Breast epithelium (tissue), 4 donors: ENCODE measurements around the gene PGLYRP4. TPM values are rescaled to one million over a fixed set of nuclear protein-coding genes. Genes with fewer than 3 reads are reported as not detected.

Source experiments
- DNase-seq, 2 donors: peaks; one replicate each; pipeline ENCODE4 v3.0.0-alpha.2; 2019; ENCODE audit warnings: low spot score in 2 of 2
- H3K27ac ChIP-seq, 2 donors: fragments of 200-600 bp; sonication (generic) in 1 of 2; one replicate each; pipeline ENCODE4 v1.5.1; 2016 to 2019; ENCODE audit warnings: mild to moderate bottlenecking in 1 of 2
- H3K27me3 ChIP-seq, 2 donors: fragments of 200-600 bp; sonication (generic) in 1 of 2; one replicate each; pipeline versions ENCODE4 v1.5.1 to v1.6.0; 2017 to 2019; ENCODE audit warnings: control low read depth in 1 of 2, mild to moderate bottlenecking in 1 of 2
- H3K36me3 ChIP-seq: fragments of 200-600 bp; one replicate; pipeline ENCODE4 v1.5.1; 2019
- H3K4me1 ChIP-seq, 2 donors: fragments of 200-600 bp; sonication (generic); one replicate each; pipeline ENCODE4 v1.5.1; 2016 to 2019; ENCODE audit warnings: control low read depth in 1 of 2
- H3K4me3 ChIP-seq, 3 donors: fragments of 200-600 bp; sonication (generic); 1 replicate in 2 of 3; 2 replicates in 1 of 3; pipeline ENCODE4 v1.5.1; 2016 to 2019; ENCODE audit warnings: mild to moderate bottlenecking in 3 of 3, moderate library complexity in 2 of 3
- H3K9me3 ChIP-seq, 2 donors: fragments of 200-600 bp; sonication (generic) in 1 of 2; one replicate each; pipeline ENCODE4 v1.5.1; 2016 to 2019; ENCODE audit warnings: control low read depth in 1 of 2
- POLR2A ChIP-seq: fragments of 450-650 bp; IDR thresholded peaks from one replicate; pipeline ENCODE4 v1.6.1; 2016; ENCODE audit warnings: antibody characterized with exemption, mild to moderate bottlenecking, moderate library complexity
- POLR2AphosphoS5 ChIP-seq, 3 donors: sonication (generic); formaldehyde crosslinking; IDR thresholded peaks; one replicate each; pipeline ENCODE4 v1.6.1; 2017; ENCODE audit warnings: antibody characterized with exemption in 3 of 3
- intact Hi-C: fragments of 100-400 bp; cut with DNase I; formaldehyde crosslinking; loops from one replicate; pipeline ENCODE4 v1.15.1; 2023; ENCODE audit warnings: low total_unique reads
- total RNA-seq, 3 donors: library from RNA; depleted of rRNA; stranded (reverse); fragments of >200 nt; gene quantifications; one replicate each; pipeline ENCODE4 v1.1.0, GENCODE V29; 2016
- TF ChIP-seq, protein P1 (sequence below), 3 donors: fragments of 450-650 bp; IDR thresholded peaks; one replicate each; pipeline ENCODE4 v1.5.1; 2016 to 2017; ENCODE audit warnings: antibody characterized with exemption in 3 of 3, mild to moderate bottlenecking in 3 of 3, moderate library complexity in 3 of 3

PGLYRP4 gene
- total RNA-seq, 3 donors from 2014 or later: not detected

DNA sequence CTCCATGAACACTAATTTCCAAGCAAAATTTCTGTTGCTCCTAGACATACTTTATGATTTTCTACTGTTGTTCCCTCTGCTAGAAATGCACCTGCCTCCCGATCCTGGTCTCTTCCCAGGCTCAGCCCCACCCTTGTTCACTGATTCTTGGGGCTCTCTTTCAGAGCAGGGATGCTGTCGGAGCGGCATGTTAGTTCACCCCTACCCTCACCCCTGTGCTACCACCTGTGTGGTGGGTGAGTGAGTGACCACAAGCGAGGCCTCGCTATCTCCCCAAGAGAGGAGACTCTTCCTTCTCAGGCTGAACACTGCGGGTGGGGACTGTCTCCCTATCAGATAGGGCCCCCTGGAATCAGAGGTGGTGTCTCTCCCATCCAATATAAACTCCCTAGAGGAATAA, 47.1 kb upstream of the PGLYRP4 start:
- no peaks in the 10 kb centered on the region for H3K36me3 ChIP-seq

GRCh38 chr1:153395136-153395685, 46.6 kb upstream of the PGLYRP4 start:
- DNase-seq: peak in 1 of 2 donors; percentile 17
- TF ChIP-seq POLR2A (no peak), POLR2AphosphoS5 (IDR thresholded peaks at IDR 0.05) (no peak)
- TF ChIP-seq, protein P1, sequence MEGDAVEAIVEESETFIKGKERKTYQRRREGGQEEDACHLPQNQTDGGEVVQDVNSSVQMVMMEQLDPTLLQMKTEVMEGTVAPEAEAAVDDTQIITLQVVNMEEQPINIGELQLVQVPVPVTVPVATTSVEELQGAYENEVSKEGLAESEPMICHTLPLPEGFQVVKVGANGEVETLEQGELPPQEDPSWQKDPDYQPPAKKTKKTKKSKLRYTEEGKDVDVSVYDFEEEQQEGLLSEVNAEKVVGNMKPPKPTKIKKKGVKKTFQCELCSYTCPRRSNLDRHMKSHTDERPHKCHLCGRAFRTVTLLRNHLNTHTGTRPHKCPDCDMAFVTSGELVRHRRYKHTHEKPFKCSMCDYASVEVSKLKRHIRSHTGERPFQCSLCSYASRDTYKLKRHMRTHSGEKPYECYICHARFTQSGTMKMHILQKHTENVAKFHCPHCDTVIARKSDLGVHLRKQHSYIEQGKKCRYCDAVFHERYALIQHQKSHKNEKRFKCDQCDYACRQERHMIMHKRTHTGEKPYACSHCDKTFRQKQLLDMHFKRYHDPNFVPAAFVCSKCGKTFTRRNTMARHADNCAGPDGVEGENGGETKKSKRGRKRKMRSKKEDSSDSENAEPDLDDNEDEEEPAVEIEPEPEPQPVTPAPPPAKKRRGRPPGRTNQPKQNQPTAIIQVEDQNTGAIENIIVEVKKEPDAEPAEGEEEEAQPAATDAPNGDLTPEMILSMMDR (IDR thresholded peaks at IDR 0.05): no peak
- intact Hi-C loops: no loop called here
- Histone ChIP-seq H3K27ac (no peak overlapping the region), H3K36me3 (no peaks in the 10 kb centered on the region), H3K27me3 (peaks cover 0 to 12% of the 10 kb centered on the region in 2 donors), H3K4me1 (no peaks in the 10 kb centered on the region), H3K9me3 (no peaks in the 10 kb centered on the region), H3K4me3 (no peak overlapping the region)

More for the DNA sequence above, 47.1 kb upstream of the PGLYRP4 start:
- TF ChIP-seq POLR2AphosphoS5 (IDR thresholded peaks at IDR 0.05) (no peak), POLR2A (no peak)
- TF ChIP-seq, protein P1 (IDR thresholded peaks at IDR 0.05): no peak
- no peak overlapping the region for H3K4me3 ChIP-seq
- no peaks in the 10 kb centered on the region for H3K9me3 ChIP-seq
- no peaks in the 10 kb centered on the region for H3K4me1 ChIP-seq
- DNase-seq: peak in 1 of 2 donors; percentile 2
- peaks cover 0 to 12% of the 10 kb centered on the region in 2 donors for H3K27me3 ChIP-seq
- H3K27ac ChIP-seq: no peak overlapping the region
- intact Hi-C loops: no loop called here

GRCh38 chr1:153394391-153394790, 45.8 kb upstream of the PGLYRP4 start:
- H3K27ac ChIP-seq: no peak overlapping the region
- no peak overlapping the region for H3K4me3 ChIP-seq
- peak in 1 of 2 donors; percentile 2 for DNase-seq
- intact Hi-C loops: no loop called here
- no peaks in the 10 kb centered on the region for H3K36me3 ChIP-seq
- H3K27me3 ChIP-seq: peaks cover 0 to 8% of the 10 kb centered on the region in 2 donors
- H3K4me1 ChIP-seq: no peaks in the 10 kb centered on the region
- TF ChIP-seq POLR2AphosphoS5 (IDR thresholded peaks at IDR 0.05) (no peak), POLR2A (no peak)
- TF ChIP-seq, protein P1 (IDR thresholded peaks at IDR 0.05): no peak
- no peaks in the 10 kb centered on the region for H3K9me3 ChIP-seq

- intact Hi-C loops: no loop called here
- Histone ChIP-seq H3K27me3 (peaks cover 0 to 7% of the 10 kb centered on the region in 2 donors), H3K9me3 (no peaks in the 10 kb centered on the region), H3K4me1 (no peaks in the 10 kb centered on the region), H3K36me3 (no peaks in the 10 kb centered on the region), H3K4me3 (no peak overlapping the region), H3K27ac (no peak overlapping the region)
- peak in 1 of 2 donors; percentile 12 for DNase-seq
- no peak for TF ChIP-seq POLR2A
- no peak for TF ChIP-seq POLR2AphosphoS5 (IDR thresholded peaks at IDR 0.05)
- TF ChIP-seq, protein P1 (IDR thresholded peaks at IDR 0.05): no peak
Measured at GRCh38 chr1:153393926-153394325, 45.3 kb upstream of the PGLYRP4 start.

- Histone ChIP-seq H3K4me3 (no peak overlapping the region), H3K27ac (no peak overlapping the region), H3K9me3 (no peaks in the 10 kb centered on the region), H3K4me1 (no peaks in the 10 kb centered on the region), H3K36me3 (no peaks in the 10 kb centered on the region), H3K27me3 (peaks cover 0 to 7% of the 10 kb centered on the region in 2 donors)
- TF ChIP-seq, protein P1 (IDR thresholded peaks at IDR 0.05): no peak
- no peak for TF ChIP-seq POLR2AphosphoS5 (IDR thresholded peaks at IDR 0.05)
- no peak for TF ChIP-seq POLR2A
- no peak for DNase-seq
- intact Hi-C loops: no loop called here
Measured at GRCh38 chr1:153392822-153393221, 44.2 kb upstream of the PGLYRP4 start.
